RKO (cell line): ENCODE measurements around the gene PLK5.
"Not testable (repeated sequence)": the region's sequence is repeated elsewhere in the genome, so short reads cannot be mapped to it uniquely, and the experiment has no call there.

Experiments
- DNase-seq: peaks from one replicate; pipeline ENCODE4 v3.0.0-alpha.2; 2016; ENCODE audit warnings: low spot score

PLK5 gene

GRCh38 chr19:1523412-1524286, at the start of gene PLK5:
TSS of gene PLK5 (plus strand) at chr19:1524077. CDS start at chr19:1526997, 2,920 bp downstream.
- no peak for DNase-seq

- no peak for DNase-seq
These were observed 49.0 kb upstream of the PLK5 start for GRCh38 chr19:1474765-1475351.

DNA sequence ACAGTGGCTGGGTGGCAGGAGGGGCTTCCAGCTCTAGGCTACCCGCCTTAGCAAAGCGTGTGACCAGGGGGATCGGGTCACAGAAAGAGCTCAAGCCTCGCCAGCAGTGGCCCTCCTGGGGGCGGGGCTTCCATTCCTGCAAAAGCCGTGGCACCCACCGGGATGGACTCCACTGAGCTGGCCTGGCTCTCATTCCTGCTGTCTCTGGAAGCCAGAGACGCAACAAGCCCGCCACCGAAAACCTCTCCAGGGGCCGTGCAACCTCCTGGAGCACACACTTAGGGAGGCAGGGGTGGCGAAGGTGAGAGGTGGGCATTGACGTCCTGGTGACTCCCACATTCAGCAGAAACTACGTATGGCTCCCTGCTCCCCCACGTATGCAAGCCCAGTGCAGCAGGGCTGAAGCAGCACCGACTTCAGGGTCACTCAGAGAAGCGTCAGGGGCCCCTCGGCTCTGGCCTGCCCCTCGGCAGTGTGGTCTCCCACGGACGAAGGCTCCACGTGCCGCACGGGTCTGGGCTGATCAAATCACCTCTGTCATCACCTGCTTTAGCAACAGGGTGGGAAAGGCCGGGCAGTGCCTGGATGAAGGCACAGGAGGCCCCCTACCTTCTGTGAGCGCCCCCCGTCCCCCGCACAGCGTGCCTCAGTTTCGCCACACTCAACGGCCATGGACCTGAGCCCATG, 48.0 kb upstream of the PLK5 start:
- DNase-seq, result no peak

DNA sequence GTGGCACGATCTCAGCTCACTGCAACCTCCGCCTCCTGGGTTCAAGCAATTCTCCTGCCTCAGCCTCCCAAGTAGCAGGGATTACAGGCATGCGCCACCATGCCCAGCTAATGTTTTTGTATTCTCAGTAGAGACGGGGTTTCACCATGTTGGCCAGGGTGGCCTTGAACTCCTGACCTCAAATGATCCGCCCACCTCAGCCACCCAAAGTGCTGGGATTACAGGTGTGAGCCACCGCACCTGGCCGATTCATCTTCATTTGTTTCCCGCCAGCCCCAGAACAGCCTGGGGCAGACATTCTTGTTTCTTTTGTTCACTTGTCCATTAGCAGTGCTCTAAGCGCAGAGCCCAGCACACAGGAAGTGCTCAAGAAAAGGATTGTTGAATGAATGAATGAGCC, 46.8 kb upstream of the PLK5 start:
- not testable (repeated sequence) for DNase-seq

DNA sequence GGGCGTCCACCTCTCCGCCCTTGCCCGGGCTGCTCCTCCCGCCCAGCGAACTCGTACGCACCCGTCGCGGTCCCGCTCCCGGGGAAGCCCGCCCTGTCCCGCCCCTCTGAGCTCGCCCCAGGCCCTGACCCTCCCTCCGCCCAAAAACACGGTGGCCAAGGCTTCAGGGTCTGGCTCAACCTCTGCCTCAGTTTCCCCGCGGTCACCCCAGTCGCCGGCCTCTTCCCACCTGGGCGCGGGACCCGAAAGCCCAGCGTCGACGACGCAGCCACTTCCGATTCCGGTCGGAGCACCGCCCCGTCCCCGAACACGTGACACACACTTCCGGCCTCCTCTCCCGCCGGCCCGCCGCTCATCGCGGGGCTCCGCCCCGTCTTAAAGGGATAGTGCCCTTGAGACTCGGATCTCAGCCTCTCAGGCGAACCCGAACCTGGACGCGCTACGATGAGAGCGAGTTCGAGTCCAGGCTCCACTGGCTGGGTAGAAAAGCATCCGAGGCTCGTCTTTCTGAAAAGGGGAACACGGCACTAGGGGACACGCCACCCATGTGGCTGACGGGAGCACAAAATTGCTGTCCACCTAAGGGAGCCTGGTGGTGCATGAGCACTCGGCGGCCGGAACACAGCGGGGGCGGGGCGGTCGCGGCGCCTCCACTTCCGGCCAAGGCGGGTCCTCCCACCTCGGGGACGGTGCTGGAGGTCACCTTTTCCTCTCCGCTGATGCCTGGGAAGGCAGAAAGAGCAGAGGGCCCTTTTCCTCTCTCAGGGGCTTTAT, 44.8 kb upstream of the PLK5 start, which contains the start of gene C19orf25:
C19orf25 (minus strand) TSS at position 282 of the 774 bp plus-strand sequence. CDS start 312 bp downstream, outside the sequence.
- peak; percentile 95 for DNase-seq

DNA sequence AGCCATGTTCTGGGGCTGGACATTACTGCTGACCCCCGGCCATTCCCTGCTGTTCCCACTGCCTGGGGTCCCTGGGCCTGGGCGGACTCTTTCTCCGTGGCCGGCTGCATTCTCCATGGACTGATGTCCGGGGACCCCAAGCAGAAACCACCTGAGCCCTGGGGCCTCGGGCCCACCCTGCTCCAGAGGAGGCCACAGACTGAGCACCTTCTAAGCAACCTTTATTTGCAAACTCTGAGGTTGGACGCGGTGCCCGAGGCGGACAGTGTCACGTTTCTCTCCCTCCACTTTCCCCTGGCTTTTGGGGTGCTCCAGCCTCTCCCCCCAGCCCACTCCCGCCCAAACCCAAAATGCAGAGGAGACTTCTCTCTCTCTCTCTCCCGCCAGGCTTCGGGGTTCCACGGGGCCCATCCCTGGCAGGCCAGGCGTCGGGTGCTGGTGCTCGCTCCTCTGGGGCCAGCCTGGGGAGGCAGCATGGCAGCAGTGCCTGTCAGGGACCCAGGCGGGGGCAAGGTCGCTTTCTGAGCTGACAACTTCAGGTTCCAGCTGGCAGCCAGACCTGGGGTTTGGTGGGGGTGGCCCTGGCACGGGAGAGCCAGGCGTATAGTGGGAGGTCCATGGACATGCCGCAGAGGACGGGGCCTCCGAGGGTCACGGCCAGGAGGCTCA, 42.5 kb upstream of the PLK5 start:
- no peak for DNase-seq

GRCh38 chr19:1481893-1482360, 42.0 kb upstream of the PLK5 start:
- no peak for DNase-seq

DNA sequence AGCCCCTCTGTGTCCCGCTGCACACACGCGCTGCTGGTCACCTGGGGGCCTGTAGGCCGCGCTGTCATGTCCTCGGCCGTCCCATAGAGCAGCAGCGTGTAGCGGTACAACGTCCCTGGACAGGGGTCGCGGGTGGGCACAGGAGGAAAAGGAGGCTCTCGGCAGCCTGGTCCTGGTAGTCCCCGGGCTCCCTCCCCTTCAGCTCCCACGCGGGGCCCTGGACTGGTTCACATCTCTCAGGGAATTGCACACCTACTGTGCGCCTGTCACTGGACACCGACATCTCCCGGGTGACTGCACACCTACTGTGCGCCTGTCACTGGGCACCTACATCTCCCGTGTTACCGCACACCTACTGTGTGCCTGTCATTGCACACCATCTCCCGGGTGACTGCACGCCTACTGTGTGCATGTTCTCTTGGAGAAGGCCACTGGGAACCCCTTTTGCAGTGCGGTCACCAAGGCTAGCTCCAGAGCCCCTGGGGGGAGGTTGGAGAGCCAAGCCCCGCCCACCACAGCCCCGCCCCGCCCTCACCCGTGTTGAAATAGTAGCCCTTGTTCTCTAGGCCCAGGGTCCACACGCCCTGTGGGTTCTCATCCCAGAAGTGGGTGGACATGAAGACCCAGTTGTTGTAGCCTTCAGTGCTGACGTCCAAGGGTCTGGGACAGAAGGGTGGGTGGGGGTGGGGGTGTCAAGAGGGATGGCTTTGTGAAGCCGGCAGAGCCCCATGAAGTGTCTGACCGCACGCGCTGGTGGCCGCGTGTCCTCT, 41.3 kb upstream of the PLK5 start:
- DNase-seq, result no peak

- DNase-seq, result no peak
These were observed 40.5 kb upstream of the PLK5 start for GRCh38 chr19:1483131-1483978.

- no peak for DNase-seq
These were observed 39.9 kb upstream of the PLK5 start for GRCh38 chr19:1483979-1484428.

DNA sequence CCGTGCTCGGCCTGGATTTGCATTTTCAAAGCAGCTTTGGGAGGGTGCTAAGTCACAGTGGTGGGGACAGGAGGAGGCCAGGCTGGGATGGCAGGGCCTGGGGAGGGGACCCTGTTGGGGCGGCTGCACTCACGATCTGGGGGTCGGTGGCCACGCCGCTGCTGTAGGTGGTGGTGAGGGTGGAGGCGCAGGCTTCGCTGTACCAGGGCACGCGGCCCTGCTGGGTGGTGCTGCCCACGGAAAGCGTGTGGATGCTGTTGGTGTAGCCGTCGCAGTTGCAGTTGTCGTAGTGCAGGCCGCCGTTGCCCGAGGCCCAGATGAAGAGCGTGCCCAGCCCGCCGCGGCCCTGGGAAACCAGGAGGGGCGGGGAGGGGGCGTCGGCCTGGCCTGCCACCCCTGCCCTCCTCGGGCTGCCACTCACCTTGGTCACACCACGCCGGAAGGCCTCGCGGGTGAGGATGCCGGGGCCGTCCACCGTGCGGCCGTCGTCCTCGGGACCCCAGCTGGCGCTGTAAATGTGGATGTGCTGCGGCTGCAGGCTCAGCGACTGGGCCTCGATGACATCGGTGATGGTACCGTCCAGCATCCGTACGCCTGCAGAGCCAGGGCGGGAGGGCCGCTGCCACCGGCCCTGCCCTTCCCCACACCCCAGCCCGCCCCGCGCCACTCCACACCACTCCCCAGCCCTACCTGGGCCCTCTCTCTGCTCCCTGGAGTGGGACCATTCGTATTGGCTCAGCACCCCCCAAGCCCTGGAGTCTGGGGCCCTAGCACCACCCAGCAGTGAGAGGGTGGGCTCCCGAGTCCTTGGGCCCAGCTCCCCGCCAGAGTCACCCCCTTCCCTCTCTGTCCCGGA, 36.9 kb upstream of the PLK5 start:
- no peak for DNase-seq

GRCh38 chr19:1487576-1488281, 36.1 kb upstream of the PLK5 start:
- DNase-seq, result no peak

GRCh38 chr19:1488282-1488601, 35.6 kb upstream of the PLK5 start:
- no peak for DNase-seq

DNA sequence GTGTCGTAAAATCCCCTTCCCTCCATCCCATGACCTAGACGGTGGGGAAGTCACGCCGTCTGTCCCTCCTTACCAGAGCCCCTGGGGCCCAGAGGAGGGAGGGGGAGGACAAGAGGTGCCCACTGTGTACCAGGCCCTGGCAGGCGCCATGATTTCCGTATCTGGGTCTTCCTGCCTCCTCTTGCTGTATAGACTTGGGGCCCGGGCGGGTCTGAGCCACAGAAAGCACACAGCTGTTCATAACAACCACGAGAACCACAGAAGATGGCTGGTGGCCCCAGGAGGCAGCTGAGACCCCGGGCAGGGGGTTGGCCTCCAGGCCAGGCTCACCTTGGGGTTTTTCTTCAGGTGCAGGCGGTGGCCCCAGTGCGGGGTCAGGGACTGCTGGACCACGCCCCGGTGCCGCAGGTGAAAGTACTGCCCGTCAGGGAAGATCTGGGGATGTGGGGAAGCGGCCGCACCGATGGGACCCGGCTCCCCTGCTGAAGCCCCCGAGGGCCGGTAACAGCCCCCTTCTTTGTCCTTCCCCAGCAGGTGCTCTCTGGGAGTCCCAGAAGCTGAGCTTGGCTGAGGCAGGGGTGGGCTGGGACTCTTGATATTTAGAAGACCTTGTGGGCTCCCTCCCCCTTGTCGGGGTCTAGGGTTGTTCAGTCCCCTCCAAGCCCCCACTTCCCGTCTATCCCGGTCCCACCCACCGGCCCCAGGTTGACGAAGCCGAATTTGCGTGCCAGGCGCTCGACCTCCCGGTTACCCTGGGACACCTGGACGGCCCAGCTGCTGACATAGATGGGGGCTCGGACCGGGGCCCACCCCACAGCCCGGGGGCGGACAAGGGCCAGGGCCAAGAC, 34.2 kb upstream of the PLK5 start:
- DNase-seq, result no peak

- DNase-seq, result peak; percentile 97
These were observed 33.4 kb upstream of the PLK5 start, which contains the start of gene PCSK4 for GRCh38 chr19:1490311-1491113. TSS of gene PCSK4 (minus strand) at chr19:1490350. CDS start at chr19:1490346, 4 bp downstream.
